Measurements from ENCODE around the gene FHIT.

FHIT gene

GRCh38 chr3:60323651-60324050 lies 927.6 kb downstream of the FHIT start:
- DNase-seq (ENCODE audit: low read depth) = no peak

- DNase-seq (ENCODE audit: low read depth) = no peak
Observed at GRCh38 chr3:60323180-60323579, 928.1 kb downstream of the FHIT start.

- DNase-seq (ENCODE audit: low read depth) = no peak
Observed at GRCh38 chr3:60322298-60322856, 928.9 kb downstream of the FHIT start.

- no peak for DNase-seq (ENCODE audit: low read depth)
Observed at GRCh38 chr3:60319179-60319858, 931.9 kb downstream of the FHIT start.

GRCh38 chr3:60316121-60316797 lies 935.0 kb downstream of the FHIT start:
- no peak for DNase-seq (ENCODE audit: low read depth)

GRCh38 chr3:60313951-60314461 lies 937.2 kb downstream of the FHIT start:
- no peak for DNase-seq (ENCODE audit: low read depth)

- DNase-seq (ENCODE audit: low read depth) = no peak
Observed at GRCh38 chr3:60313231-60313798, 937.9 kb downstream of the FHIT start.

- DNase-seq (ENCODE audit: low read depth) = no peak
Observed at GRCh38 chr3:60309539-60310268, 941.5 kb downstream of the FHIT start.

GRCh38 chr3:60308808-60309207 lies 942.4 kb downstream of the FHIT start:
- DNase-seq (ENCODE audit: low read depth) = no peak

- DNase-seq (ENCODE audit: low read depth) = no peak
Observed at GRCh38 chr3:60307562-60308199, 943.6 kb downstream of the FHIT start.

- no peak for DNase-seq (ENCODE audit: low read depth)
Observed at GRCh38 chr3:60304112-60304511, 947.1 kb downstream of the FHIT start.

- no peak for DNase-seq (ENCODE audit: low read depth)
Observed at GRCh38 chr3:60303160-60303559, 948.1 kb downstream of the FHIT start.

GRCh38 chr3:60301142-60301541 lies 950.1 kb downstream of the FHIT start:
- DNase-seq (ENCODE audit: low read depth) = no peak

GRCh38 chr3:60298141-60298540 lies 953.1 kb downstream of the FHIT start:
- no peak for DNase-seq (ENCODE audit: low read depth)

GRCh38 chr3:60294181-60294580 lies 957.1 kb downstream of the FHIT start:
- no peak for DNase-seq (ENCODE audit: low read depth)

- no peak for DNase-seq (ENCODE audit: low read depth)
Observed at GRCh38 chr3:60291115-60291514, 960.1 kb downstream of the FHIT start.

GRCh38 chr3:60290122-60290492 lies 961.1 kb downstream of the FHIT start:
- no peak for DNase-seq (ENCODE audit: low read depth)

GRCh38 chr3:60289341-60290121 lies 961.7 kb downstream of the FHIT start:
- no peak for DNase-seq (ENCODE audit: low read depth)

- DNase-seq (ENCODE audit: low read depth) = no peak
Observed at GRCh38 chr3:60282866-60283265, 968.4 kb downstream of the FHIT start.

- DNase-seq (ENCODE audit: low read depth) = no peak
Observed at GRCh38 chr3:60281970-60282369, 969.3 kb downstream of the FHIT start.

- DNase-seq (ENCODE audit: low read depth) = no peak
Observed at GRCh38 chr3:60277361-60277800, 973.9 kb downstream of the FHIT start.

Measured in activated T-helper 9 cell treated with anti-CD3 and anti-CD28 coated beads, Interleukin-2, amount 50 U/mL, for 16 hours (primary cell).